Panc1 (cell line): ENCODE results near the gene THG1L. TPM values are rescaled to one million over a fixed set of nuclear protein-coding genes. Genes with fewer than 3 reads are reported as not detected.
A peak's percentile ranks its signal among the peaks of the same experiment; 100 is the strongest.

Source experiments
- ATAC-seq: fragments of 200-7000 bp; cut with Tn5 transposase; 2 replicates; pipeline ENCODE4 v1.9.1; 2020; ENCODE audit warnings: mild to moderate bottlenecking, moderate library complexity
- BruUV-seq: library from RNA; stranded (reverse); fragments of 400-500 nt; replicated peaks from 2 replicates; lab custom pipeline; 2021; lab: Mats Ljungman, UMichigan
- CTCF ChIA-PET: fragments of 300-600 bp; sonication (Branson Sonifier 250); formaldehyde crosslinking; loops from one replicate; lab custom pipeline; 2022; ENCODE audit warnings: antibody characterized with exemption; lab: Charles Lee
- POLR2A ChIA-PET: fragments of 300-600 bp; sonication (Branson Sonifier 250); formaldehyde crosslinking; loops from one replicate; lab custom pipeline; 2022; ENCODE audit warnings: antibody characterized with exemption; lab: Charles Lee
- DNase-seq: peaks from one replicate; pipeline ENCODE4 v3.0.0-alpha.2; 2010; ENCODE audit warnings: low read depth, low spot score
- H3K27ac ChIP-seq: 2 replicates; pipeline ENCODE4 v1.5.1; 2011; ENCODE audit warnings: mild to moderate bottlenecking, low read length, inconsistent platforms
- H3K27me3 ChIP-seq: fragments of 200-500 bp; sonication (Bioruptor generic); 2 replicates; pipeline ENCODE4 v1.6.0; 2014; ENCODE audit warnings: low read length, inconsistent platforms; ENCODE audit not compliant: control insufficient read depth, insufficient read depth
- H3K36me3 ChIP-seq: fragments of 200-500 bp; sonication (Bioruptor generic); 2 replicates; pipeline ENCODE4 v1.5.1; 2014; ENCODE audit warnings: inconsistent platforms, mild to moderate bottlenecking, low read length, moderate library complexity; ENCODE audit not compliant: control insufficient read depth, insufficient read depth
- H3K4me1 ChIP-seq: 2 replicates; pipeline ENCODE4 v1.5.1; 2011; ENCODE audit warnings: inconsistent platforms, mild to moderate bottlenecking, low read length, moderate library complexity; ENCODE audit not compliant: control insufficient read depth, insufficient read depth
- H3K4me3 ChIP-seq, 2 experiments: 2 replicates each; pipeline ENCODE4 v1.5.1; 2011 to 2012; ENCODE audit warnings: low read depth in 2 of 2, low read length in 2 of 2, mild to moderate bottlenecking in 2 of 2, inconsistent platforms in 1 of 2, moderate library complexity in 1 of 2
- H3K9me3 ChIP-seq: fragments of 200-500 bp; sonication (Bioruptor generic); 2 replicates; pipeline ENCODE4 v1.5.1; 2014; ENCODE audit warnings: low read depth, mild to moderate bottlenecking, inconsistent platforms, low read length, moderate library complexity; ENCODE audit not compliant: control insufficient read depth, insufficient read depth
- POLR2AphosphoS5 ChIP-seq: IDR thresholded peaks from 2 replicates; pipeline ENCODE4 v1.6.1; 2012; ENCODE audit warnings: mild to moderate bottlenecking, low read depth, low read length, moderate library complexity
- REST ChIP-seq, 2 experiments: IDR thresholded peaks; 2 replicates each; pipeline ENCODE4 v1.6.1; 2011 to 2012; ENCODE audit warnings: low read depth in 2 of 2, control low read depth in 1 of 2, low read length in 1 of 2, mild to moderate bottlenecking in 1 of 2, moderate library complexity in 1 of 2; ENCODE audit not compliant: insufficient read depth in 1 of 2
- SIN3A ChIP-seq: IDR thresholded peaks from 2 replicates; pipeline ENCODE4 v1.6.1; 2012; ENCODE audit warnings: low read depth, mild to moderate bottlenecking, low read length, moderate library complexity, borderline replicate concordance; ENCODE audit not compliant: insufficient read depth
- TCF7L2 ChIP-seq: IDR thresholded peaks from 2 replicates; pipeline ENCODE4 v1.6.1; 2011; ENCODE audit warnings: mild to moderate bottlenecking, low read depth, low read length, inconsistent platforms
- in situ Hi-C: cut with HindIII; loops from 2 replicates; pipeline ENCODE4 v1.10.0; 2016; ENCODE audit warnings: low sequenced_read_pairs, low pct_unique_long_range_greater_than_20kb
- intact Hi-C: fragments of 100-400 bp; cut with micrococcal nuclease; formaldehyde crosslinking; loops from one replicate; pipeline ENCODE4 v1.10.0; 2022; ENCODE audit not compliant: unreplicated experiment
- total RNA-seq: library from RNA; stranded (reverse); gene quantifications from one replicate; pipeline ENCODE4 v1.2.1, GENCODE V29; 2021; ENCODE audit not compliant: unreplicated experiment
- TF ChIP-seq, protein P1 (sequence below): fragments of 450-650 bp; IDR thresholded peaks from 2 replicates; pipeline ENCODE4 v1.5.1; 2017; ENCODE audit warnings: mild to moderate bottlenecking

THG1L gene
- total RNA-seq, 1 experiment from 2014 or later = 15.4 TPM

- peak overlapping the region; percentile 76 to 92 for H3K4me3 ChIP-seq
- ATAC-seq (no peak), DNase-seq (no peak)
- H3K9me3 ChIP-seq = no peaks in the 10 kb centered on the region
- peaks cover 6% of the 10 kb centered on the region; the same call in 1 of the 2 replicates for H3K4me1 ChIP-seq
- peaks cover 2% of the 10 kb centered on the region; the same call in 1 of the 2 replicates for H3K36me3 ChIP-seq
- ChIA-PET CTCF (no interaction called here), POLR2A (no interaction called here)
- intact Hi-C loops = no loop called here
- in situ Hi-C loops = no loop called here
- no peaks in the 10 kb centered on the region for H3K27me3 ChIP-seq
- TF ChIP-seq, protein P1, sequence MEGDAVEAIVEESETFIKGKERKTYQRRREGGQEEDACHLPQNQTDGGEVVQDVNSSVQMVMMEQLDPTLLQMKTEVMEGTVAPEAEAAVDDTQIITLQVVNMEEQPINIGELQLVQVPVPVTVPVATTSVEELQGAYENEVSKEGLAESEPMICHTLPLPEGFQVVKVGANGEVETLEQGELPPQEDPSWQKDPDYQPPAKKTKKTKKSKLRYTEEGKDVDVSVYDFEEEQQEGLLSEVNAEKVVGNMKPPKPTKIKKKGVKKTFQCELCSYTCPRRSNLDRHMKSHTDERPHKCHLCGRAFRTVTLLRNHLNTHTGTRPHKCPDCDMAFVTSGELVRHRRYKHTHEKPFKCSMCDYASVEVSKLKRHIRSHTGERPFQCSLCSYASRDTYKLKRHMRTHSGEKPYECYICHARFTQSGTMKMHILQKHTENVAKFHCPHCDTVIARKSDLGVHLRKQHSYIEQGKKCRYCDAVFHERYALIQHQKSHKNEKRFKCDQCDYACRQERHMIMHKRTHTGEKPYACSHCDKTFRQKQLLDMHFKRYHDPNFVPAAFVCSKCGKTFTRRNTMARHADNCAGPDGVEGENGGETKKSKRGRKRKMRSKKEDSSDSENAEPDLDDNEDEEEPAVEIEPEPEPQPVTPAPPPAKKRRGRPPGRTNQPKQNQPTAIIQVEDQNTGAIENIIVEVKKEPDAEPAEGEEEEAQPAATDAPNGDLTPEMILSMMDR = no peak
- no peak for TF ChIP-seq POLR2AphosphoS5
- no peak for TF ChIP-seq SIN3A
- no peak for TF ChIP-seq TCF7L2
- no peak for TF ChIP-seq REST (IDR thresholded peaks at IDR 0.05; ENCODE audit: insufficient read depth in 1 of 2, low read depth in 2 of 2, low read length in 1 of 2)
- peak overlapping the region; percentile 94 for H3K27ac ChIP-seq
- no TSS peak for BruUV-seq
Measured at GRCh38 chr5:157732130-157732514, 902 bp downstream of the THG1L start.

GRCh38 chr5:157732596-157733262 is 1.5 kb downstream of the THG1L start:
- in situ Hi-C loops = no loop called here
- intact Hi-C loops = no loop called here
- BruUV-seq = no TSS peak
- H3K27me3 ChIP-seq = no peaks in the 10 kb centered on the region
- H3K4me1 ChIP-seq = peaks cover 6% of the 10 kb centered on the region; the same call in 1 of the 2 replicates
- TF ChIP-seq REST (IDR thresholded peaks at IDR 0.05; ENCODE audit: insufficient read depth in 1 of 2, low read depth in 2 of 2, low read length in 1 of 2) = no peak
- TF ChIP-seq SIN3A = no peak
- no peak for TF ChIP-seq POLR2AphosphoS5
- TF ChIP-seq TCF7L2 = no peak
- TF ChIP-seq, protein P1 = no peak
- ChIA-PET POLR2A (no interaction called here), CTCF (no interaction called here)
- ATAC-seq (no peak), DNase-seq (no peak)
- peaks cover 2% of the 10 kb centered on the region; the same call in 1 of the 2 replicates for H3K36me3 ChIP-seq
- H3K9me3 ChIP-seq = no peaks in the 10 kb centered on the region
- H3K4me3 ChIP-seq = no peak overlapping the region
- no peak overlapping the region for H3K27ac ChIP-seq
